Measurements from ENCODE around the gene FNBP1. TPM values are rescaled to one million over a fixed set of nuclear protein-coding genes. Genes with fewer than 3 reads are reported as not detected.

The FNBP1 gene
- total and polyA plus RNA-seq, 10 of the 15 experiments (the other 5 are each of a cell fraction or from before 2014, with no cell fraction given), result 64.5 to 353 (median 179) TPM

GRCh38 chr9:129988607-129989361, 54.2 kb downstream of the FNBP1 start (continued):
- TF ChIP-seq E4F1 (IDR thresholded peaks at IDR 0.05; ENCODE audit: borderline replicate concordance, partially characterized antibody), result no peak
- peak; percentile 45 for TF ChIP-seq POLR2AphosphoS5 (IDR thresholded peaks at IDR 0.05; ENCODE audit: low read length)
- TF ChIP-seq BHLHE40 (IDR thresholded peaks at IDR 0.05; ENCODE audit: borderline replicate concordance in 1 of 2, low read depth in 2 of 2, low read length in 1 of 2), result peak in 1 of 2 experiments; percentile 65; a peak in 1 of 4 replicates
- TF ChIP-seq CBFB (IDR thresholded peaks at IDR 0.05; ENCODE audit: low read depth), result no peak
- TF ChIP-seq RUNX3 (IDR thresholded peaks at IDR 0.05; ENCODE audit: low read length), result peak; percentile 78
- TF ChIP-seq SPI1 (IDR thresholded peaks at IDR 0.05; ENCODE audit: borderline replicate concordance, insufficient read depth, low read depth, low read length), result peak; percentile 96
- no peak for TF ChIP-seq CEBPZ (IDR thresholded peaks at IDR 0.05; ENCODE audit: low read depth, low read length)
- no peak for TF ChIP-seq TCF7 (IDR thresholded peaks at IDR 0.05; ENCODE audit: borderline replicate concordance)
- TF ChIP-seq MXI1 (IDR thresholded peaks at IDR 0.05; ENCODE audit: low read depth, low read length), result peak; percentile 89
- TF ChIP-seq SKIL (IDR thresholded peaks at IDR 0.05; ENCODE audit: low read depth, poor library complexity, severe bottlenecking), result peak; percentile 99
- 0 out of 2 replicates have a peak, but pooled peaks have one; percentile 20 for TF ChIP-seq JUNB (IDR thresholded peaks at IDR 0.05)
- 0 out of 2 replicates have a peak, but pooled peaks have one; percentile 44 for TF ChIP-seq SIN3A (IDR thresholded peaks at IDR 0.05; ENCODE audit: low read depth, low read length)
- peak; percentile 93 for TF ChIP-seq BCL3 (IDR thresholded peaks at IDR 0.05; ENCODE audit: borderline replicate concordance, insufficient read depth, low read depth, low read length, poor library complexity, severe bottlenecking)
- no peak for TF ChIP-seq CHD4 (IDR thresholded peaks at IDR 0.05)
- TF ChIP-seq IRF5 (IDR thresholded peaks at IDR 0.05; ENCODE audit: borderline replicate concordance), result no peak
- no peak for TF ChIP-seq SMARCA5 (IDR thresholded peaks at IDR 0.05)
- peak; percentile 78 for TF ChIP-seq KLF5 (IDR thresholded peaks at IDR 0.05; ENCODE audit: partially characterized antibody)
- TF ChIP-seq YY1 (IDR thresholded peaks at IDR 0.05; ENCODE audit: low read depth, low read length), result 0 out of 2 replicates have a peak, but pooled peaks have one; percentile 17
